ES-I3 (cell line): ENCODE data around the gene RAB38.

Experiments used
- H3K36me3 ChIP-seq: 2 replicates; pipeline ENCODE4 v1.6.1; 2013; ENCODE audit warnings: mild to moderate bottlenecking, low read length, control low read depth, moderate library complexity; ENCODE audit not compliant: insufficient read depth
- H3K4me1 ChIP-seq: 2 replicates; pipeline ENCODE4 v1.6.1; 2013; ENCODE audit warnings: mild to moderate bottlenecking, control low read depth, low read length; ENCODE audit not compliant: insufficient read depth
- H3K9ac ChIP-seq: 2 replicates; pipeline ENCODE4 v1.6.1; 2013; ENCODE audit warnings: low read depth, mild to moderate bottlenecking, low read length, moderate library complexity
- H3K9me3 ChIP-seq: 2 replicates; pipeline ENCODE4 v1.6.1; 2013; ENCODE audit warnings: mild to moderate bottlenecking, low read length, moderate library complexity; ENCODE audit not compliant: control insufficient read depth, insufficient read depth

RAB38 gene

DNA sequence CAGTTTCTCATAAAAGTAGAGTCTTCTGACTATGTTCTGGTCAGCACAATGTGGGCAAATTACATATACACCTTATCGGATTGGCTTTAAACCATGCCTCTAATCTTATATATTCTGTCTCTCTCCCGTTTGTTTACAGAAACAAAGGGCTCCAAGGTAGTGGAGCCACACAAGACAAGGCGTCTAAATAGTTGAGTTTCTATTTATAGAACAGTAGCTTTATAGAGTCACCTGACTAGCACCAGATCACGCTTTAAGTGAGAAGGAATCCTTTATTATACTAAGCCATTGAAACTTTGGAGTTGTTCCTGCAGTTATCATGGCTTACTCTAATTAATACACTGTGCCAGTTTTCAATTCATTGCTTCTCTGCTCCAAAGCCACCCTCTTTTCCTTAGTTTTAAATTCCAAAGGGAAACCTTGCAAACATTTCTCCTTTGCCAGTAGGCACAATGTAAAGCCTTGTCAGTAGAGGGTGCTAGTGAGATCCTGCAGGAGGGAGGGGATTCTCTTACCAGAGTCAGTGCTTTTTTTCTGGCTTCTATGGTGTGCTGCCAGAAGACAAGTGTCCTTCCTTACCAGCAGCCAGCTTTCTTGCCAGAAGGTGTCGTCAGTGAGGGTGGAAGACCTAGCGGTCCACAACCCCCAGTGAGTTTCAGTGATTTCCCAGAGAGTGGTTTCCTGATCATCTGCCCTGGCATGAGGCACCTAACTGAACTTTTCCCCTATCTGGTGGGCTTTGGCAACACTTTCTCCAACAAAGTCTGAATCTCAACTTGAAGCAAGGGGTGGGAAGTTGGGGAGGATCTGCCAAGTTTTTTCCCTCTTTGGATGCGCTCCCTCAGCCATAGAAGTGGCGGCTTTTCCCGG is 71.7 kb downstream of the RAB38 start:
- no peaks in the 10 kb centered on the region for H3K36me3 ChIP-seq
- H3K9me3 ChIP-seq: no peaks in the 10 kb centered on the region
- H3K4me1 ChIP-seq: peaks cover 5% of the 10 kb centered on the region
- H3K9ac ChIP-seq: no peak overlapping the region

DNA sequence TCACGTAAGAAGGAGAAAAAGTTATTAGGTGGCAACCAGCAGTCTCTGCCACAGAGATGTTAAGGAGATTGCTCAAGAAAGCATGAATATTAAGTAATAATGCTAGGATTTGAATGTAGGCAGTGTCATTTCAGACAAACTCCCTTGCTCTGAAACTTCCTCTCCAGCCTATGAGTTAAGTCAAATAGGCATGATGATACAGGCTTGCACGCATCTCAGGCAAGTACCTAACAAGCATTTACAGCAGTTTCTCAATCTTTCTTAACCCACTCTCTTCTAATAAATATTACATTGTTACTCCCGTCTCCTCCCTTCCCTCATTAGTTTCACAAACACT is 72.7 kb downstream of the RAB38 start:
- no peak overlapping the region for H3K9ac ChIP-seq
- H3K9me3 ChIP-seq: no peaks in the 10 kb centered on the region
- H3K4me1 ChIP-seq: peaks cover 5% of the 10 kb centered on the region
- no peaks in the 10 kb centered on the region for H3K36me3 ChIP-seq

DNA sequence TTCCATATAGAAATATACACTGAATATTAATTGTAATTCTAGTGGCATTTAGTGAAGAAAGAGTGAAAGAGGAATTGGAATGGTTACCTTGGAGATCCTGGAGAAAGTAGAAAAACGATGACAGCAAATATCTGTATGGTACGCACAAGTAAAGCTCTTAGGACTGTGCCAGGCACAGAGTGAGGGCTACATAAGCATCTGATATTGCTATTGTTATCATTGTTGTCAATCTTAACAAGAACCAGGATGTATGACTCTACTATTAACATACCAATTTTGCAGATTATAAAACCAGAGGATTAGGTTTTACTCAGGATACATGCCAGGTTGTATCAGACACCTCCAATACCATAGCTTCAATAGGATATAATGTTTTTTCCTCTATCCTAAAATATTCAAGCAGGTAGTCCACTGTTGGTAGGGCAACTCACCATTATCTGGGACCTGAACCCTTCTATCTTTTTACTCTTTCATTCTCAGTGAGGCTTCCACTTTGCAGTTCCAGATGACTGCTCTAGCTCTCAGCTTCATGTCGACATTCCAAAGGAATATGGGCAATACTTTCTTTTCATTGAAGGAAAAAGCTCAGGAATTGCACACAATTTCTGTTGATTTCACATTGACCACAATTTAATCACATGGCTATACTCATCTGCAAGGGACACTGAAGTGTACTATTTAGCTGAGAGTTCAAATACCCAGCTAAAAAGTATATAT is 73.2 kb downstream of the RAB38 start:
- peaks cover 5% of the 10 kb centered on the region for H3K4me1 ChIP-seq

DNA sequence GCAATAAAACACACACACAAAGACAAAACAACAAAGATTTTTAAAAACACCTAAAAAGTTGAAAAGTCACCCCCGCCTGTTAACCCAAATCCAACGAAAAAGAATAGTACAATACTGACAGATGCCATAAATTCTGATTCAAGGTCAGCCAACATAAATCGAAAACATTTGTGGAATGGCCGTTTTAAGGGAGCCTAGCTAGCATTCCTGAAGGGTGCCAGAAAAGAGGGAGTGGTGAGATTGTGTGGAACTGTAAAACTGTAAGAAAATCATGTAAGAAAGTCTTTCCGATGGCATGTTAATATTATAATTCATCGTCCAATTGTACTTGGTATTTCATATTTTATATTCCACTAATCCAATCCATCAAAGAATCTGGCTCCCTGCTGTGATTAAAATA is 75.1 kb downstream of the RAB38 start:
- Histone ChIP-seq H3K36me3 (no peaks in the 10 kb centered on the region), H3K9me3 (no peaks in the 10 kb centered on the region)

More for the DNA sequence above, 73.2 kb downstream of the RAB38 start:
- Histone ChIP-seq H3K9me3 (no peaks in the 10 kb centered on the region), H3K36me3 (no peaks in the 10 kb centered on the region), H3K9ac (no peak overlapping the region)

DNA sequence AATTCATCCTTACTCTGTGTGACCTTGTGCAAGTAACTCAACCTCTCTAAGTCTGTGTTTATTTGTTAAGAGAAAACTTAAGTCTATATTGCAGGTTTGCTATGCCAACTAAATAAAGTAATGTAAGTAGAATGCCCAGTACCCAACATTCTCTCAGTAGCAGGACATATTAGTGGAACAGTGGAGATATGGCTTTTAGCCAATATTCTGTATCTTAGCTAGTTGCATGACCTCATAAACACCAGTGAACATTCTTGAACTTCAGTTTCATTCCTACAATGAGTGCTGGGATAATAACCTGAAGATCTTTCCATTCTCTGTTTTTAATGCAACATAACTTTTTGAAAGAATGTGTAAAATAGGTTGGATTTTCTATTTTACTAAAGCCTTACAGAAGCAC is 77.0 kb downstream of the RAB38 start:
- Histone ChIP-seq H3K9me3 (no peaks in the 10 kb centered on the region), H3K9ac (no peak overlapping the region), H3K36me3 (no peaks in the 10 kb centered on the region), H3K4me1 (peaks cover 3% of the 10 kb centered on the region)

More for the DNA sequence above, 75.1 kb downstream of the RAB38 start:
- Histone ChIP-seq H3K9ac (no peak overlapping the region), H3K4me1 (peaks cover 5% of the 10 kb centered on the region)

DNA sequence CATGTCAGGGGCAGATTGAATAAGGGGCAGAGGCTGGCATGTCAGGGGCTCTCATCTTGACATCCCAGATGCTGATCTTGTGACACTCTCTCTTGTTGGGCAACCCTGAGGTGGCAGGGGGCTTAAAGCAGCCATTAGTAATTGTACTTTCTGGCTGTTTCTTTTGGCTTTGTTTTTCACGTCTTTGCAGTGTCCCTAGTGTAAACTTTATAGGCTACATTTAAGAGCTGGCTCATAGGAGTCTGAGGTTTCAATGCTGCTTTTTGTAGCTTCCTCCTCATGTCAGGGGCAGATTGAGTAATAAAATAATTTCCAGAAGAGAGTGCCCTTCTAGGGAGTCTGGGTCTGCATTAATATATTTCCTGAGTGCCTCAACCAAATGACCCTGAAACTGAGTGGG is 86.1 kb downstream of the RAB38 start:
- no peaks in the 10 kb centered on the region for H3K4me1 ChIP-seq
- H3K9ac ChIP-seq: no peak overlapping the region
- no peaks in the 10 kb centered on the region for H3K36me3 ChIP-seq
- no peaks in the 10 kb centered on the region for H3K9me3 ChIP-seq

DNA sequence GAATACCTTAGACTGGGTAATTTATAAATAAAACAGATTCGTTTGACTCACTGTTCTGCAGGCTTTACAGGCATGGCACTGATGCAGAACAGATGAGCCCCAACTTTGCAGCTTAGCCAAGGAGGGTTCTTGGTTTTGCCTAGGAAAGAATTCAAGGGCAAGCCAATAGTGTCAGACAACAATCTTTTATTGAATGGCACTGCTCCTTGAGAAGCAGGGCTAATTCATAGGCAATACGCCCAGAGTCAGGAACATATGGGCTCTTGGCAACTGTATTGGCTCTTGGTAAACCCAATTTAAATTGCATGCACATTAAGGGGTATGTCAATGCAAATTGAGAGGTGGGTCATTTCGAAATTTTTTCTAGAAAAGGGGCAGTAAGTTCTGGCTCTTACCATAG is 87.9 kb downstream of the RAB38 start:
- Histone ChIP-seq H3K4me1 (no peaks in the 10 kb centered on the region), H3K9ac (no peak overlapping the region), H3K9me3 (no peaks in the 10 kb centered on the region), H3K36me3 (no peaks in the 10 kb centered on the region)

DNA sequence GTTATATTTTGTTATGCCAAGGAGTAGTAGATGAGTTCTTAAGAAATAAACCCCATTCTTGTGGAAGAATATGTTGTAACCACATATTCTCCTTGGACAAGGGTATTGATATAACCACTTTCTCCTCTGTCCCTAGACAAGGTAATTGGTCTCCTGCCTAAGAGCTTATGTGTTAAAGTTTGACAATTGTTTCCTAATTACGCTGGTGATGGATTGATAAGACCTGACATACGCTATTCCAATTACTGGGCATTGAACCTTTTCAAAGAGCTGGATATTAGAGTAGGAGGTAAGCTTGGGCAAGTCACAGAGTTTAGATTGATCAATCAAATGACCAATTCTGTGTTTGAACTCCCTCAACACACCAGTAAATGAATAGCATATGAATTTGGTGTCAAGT is 88.9 kb downstream of the RAB38 start:
- Histone ChIP-seq H3K36me3 (no peaks in the 10 kb centered on the region), H3K4me1 (no peaks in the 10 kb centered on the region), H3K9me3 (no peaks in the 10 kb centered on the region), H3K9ac (no peak overlapping the region)

DNA sequence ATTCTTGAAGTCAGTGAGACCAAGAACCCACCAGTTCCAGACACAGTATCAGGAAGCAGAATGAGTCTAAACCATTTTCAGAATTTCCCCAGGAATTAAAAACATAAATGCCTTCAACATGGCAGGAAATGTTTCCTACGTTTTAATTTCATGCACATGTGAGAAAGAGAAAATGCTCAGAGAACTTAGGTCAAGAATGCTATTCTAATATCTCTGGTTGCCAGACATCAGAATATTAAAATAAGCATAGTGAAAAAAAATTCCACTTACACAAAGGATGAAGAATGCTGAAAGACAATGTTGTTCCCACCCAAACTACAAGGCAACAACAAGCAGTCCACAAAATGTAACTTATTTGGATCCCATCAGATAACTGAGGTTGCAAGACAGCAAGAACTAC is 104.8 kb downstream of the RAB38 start:
- Histone ChIP-seq H3K9me3 (0 out of 2 replicates have a peak, but pooled peaks cover 3% of the 10 kb centered on the region), H3K9ac (no peak overlapping the region), H3K36me3 (no peaks in the 10 kb centered on the region), H3K4me1 (no peaks in the 10 kb centered on the region)

DNA sequence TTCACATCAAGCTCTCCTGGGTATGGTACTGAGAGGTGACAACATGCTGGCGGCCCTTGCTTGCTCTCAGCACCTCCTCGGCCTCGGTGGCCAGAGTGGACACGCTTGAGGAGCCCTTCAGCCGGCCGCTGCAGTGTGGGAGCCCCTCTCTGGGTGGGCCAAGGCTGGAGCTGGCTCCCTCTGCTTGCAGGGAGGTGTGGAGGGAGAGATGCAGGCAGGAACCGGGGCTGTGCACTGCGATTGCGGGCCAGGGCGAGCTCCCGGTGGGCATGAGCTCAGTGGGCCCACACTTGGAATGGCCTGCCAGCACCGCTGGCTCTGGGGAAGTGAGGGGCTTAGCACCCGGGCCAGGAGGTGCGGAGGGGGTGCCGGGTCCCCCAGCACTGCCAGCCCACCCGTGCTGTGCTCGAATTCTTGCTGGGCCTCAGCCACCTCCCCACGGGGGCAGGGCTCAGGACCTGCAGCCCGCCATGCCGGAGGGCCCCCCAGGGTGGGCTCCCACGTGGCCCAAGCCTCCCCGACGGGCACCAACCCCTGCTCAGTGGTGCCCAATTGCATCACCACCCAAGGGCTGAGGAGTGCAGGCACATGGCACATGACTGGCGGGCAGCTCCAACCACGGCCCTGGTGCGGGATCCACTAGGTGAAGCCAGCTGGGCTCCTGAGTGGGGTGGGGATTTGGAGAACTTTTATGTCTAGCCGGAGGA is 106.2 kb downstream of the RAB38 start:
- H3K9ac ChIP-seq: no peak overlapping the region
- H3K9me3 ChIP-seq: 0 out of 2 replicates have a peak, but pooled peaks cover 3% of the 10 kb centered on the region
- no peaks in the 10 kb centered on the region for H3K36me3 ChIP-seq
- H3K4me1 ChIP-seq: no peaks in the 10 kb centered on the region

DNA sequence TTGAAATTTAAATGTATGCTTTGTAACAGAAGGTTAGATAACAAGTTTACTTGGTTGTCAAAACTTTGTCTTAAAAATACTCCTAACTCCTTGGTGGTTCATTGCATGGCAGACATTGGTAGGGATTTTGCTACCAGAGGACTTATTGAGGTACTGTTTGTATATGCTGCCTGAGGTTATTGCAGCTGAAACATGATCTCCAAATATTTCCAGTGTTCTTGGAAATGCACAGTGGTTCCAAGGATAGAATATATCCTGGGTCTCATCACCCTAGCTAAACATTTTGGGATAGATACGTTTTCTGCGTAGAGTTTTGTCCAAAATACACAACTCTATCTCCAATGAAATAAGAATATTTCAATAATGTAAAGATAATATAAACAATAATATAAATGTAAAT is 109.2 kb downstream of the RAB38 start:
- H3K9ac ChIP-seq: no peak overlapping the region
- no peaks in the 10 kb centered on the region for H3K4me1 ChIP-seq
- H3K36me3 ChIP-seq: no peaks in the 10 kb centered on the region
- H3K9me3 ChIP-seq: 0 out of 2 replicates have a peak, but pooled peaks cover 2% of the 10 kb centered on the region

DNA sequence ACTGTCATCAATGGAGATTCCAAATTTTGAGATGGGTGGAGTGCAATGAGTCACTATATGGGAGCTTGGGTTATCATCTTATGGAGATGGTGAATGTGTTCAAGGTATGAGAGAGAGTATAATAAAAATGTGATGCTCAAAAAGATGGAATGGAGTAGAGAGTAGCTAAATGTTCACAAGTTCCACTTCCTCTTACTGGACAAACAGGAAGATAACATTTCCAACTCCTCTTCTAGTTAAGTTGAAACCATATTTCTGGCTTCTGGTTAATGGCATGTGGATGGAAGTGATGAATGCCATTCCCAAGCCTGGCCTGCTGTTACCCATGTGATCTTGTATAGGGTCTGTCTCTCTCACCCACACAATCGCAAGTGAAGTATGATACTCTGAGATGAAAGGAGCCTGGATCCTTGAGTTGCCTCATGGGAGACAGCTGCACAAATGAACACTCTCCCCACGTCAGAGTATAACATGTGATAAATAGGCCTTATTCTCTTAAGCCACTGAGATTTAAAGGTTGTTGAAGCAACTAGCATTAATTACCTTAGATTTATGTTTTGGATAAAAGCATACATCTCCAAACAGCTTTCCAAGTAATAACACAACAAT is 111.0 kb downstream of the RAB38 start:
- Histone ChIP-seq H3K9me3 (no peaks in the 10 kb centered on the region), H3K9ac (no peak overlapping the region), H3K4me1 (no peaks in the 10 kb centered on the region), H3K36me3 (no peaks in the 10 kb centered on the region)
